HEK293 (cell line): ENCODE data around the gene IP6K3.

Experiments used
- BCL11A ChIP-seq: fragments of 450-650 bp; formaldehyde crosslinking; IDR thresholded peaks from 2 replicates; pipeline ENCODE4 v1.5.1; 2016; ENCODE audit warnings: low read depth, missing biosample characterization, missing genetic modification characterization
- HIC1 ChIP-seq: fragments of 450-650 bp; formaldehyde crosslinking; IDR thresholded peaks from 2 replicates; pipeline ENCODE4 v1.5.1; 2016; ENCODE audit warnings: missing biosample characterization, missing genetic modification characterization
- INSM2 ChIP-seq: fragments of 450-650 bp; formaldehyde crosslinking; IDR thresholded peaks from 2 replicates; pipeline ENCODE4 v1.5.1; 2016; ENCODE audit warnings: missing biosample characterization, missing genetic modification characterization
- KLF7 ChIP-seq: fragments of 450-650 bp; formaldehyde crosslinking; IDR thresholded peaks from 2 replicates; pipeline ENCODE4 v1.5.1; 2016; ENCODE audit warnings: missing biosample characterization, missing genetic modification characterization, borderline replicate concordance
- MZF1 ChIP-seq: fragments of 450-650 bp; formaldehyde crosslinking; IDR thresholded peaks from 2 replicates; pipeline ENCODE4 v1.5.1; 2017; ENCODE audit warnings: missing biosample characterization, missing genetic modification characterization, borderline replicate concordance
- PRDM1 ChIP-seq: fragments of 450-650 bp; formaldehyde crosslinking; IDR thresholded peaks from 2 replicates; pipeline ENCODE4; 2016; ENCODE audit warnings: missing biosample characterization, missing genetic modification characterization
- REPIN1 ChIP-seq: fragments of 450-650 bp; formaldehyde crosslinking; IDR thresholded peaks from 2 replicates; pipeline ENCODE4 v1.5.1; 2017; ENCODE audit warnings: missing biosample characterization, missing genetic modification characterization, low read depth
- ZBTB1 ChIP-seq: fragments of 450-650 bp; formaldehyde crosslinking; IDR thresholded peaks from 2 replicates; pipeline ENCODE4 v1.5.1; 2016; ENCODE audit warnings: missing biosample characterization, missing genetic modification characterization
- ZBTB10 ChIP-seq: fragments of 450-650 bp; formaldehyde crosslinking; IDR thresholded peaks from 2 replicates; pipeline ENCODE4 v1.5.1; 2016; ENCODE audit warnings: missing biosample characterization, missing genetic modification characterization
- ZBTB48 ChIP-seq: fragments of 450-650 bp; formaldehyde crosslinking; IDR thresholded peaks from 2 replicates; pipeline ENCODE4 v1.5.1; 2016; ENCODE audit warnings: missing biosample characterization, missing genetic modification characterization
- ZFHX2 ChIP-seq: fragments of 450-650 bp; formaldehyde crosslinking; conservative IDR thresholded peaks from 2 replicates; pipeline ENCODE4 v1.5.1; 2016; ENCODE audit warnings: missing biosample characterization, missing genetic modification characterization
- ZFP3 ChIP-seq: fragments of 450-650 bp; formaldehyde crosslinking; IDR thresholded peaks from 2 replicates; pipeline ENCODE4 v1.5.1; 2016; ENCODE audit warnings: low read depth, missing biosample characterization, missing genetic modification characterization
- ZNF133 ChIP-seq: fragments of 450-650 bp; formaldehyde crosslinking; IDR thresholded peaks from 2 replicates; pipeline ENCODE4 v1.5.1; 2016; ENCODE audit warnings: missing biosample characterization, missing genetic modification characterization
- ZNF138 ChIP-seq: fragments of 450-650 bp; formaldehyde crosslinking; IDR thresholded peaks from 2 replicates; pipeline ENCODE4 v1.5.1; 2016; ENCODE audit warnings: missing biosample characterization, missing genetic modification characterization, borderline replicate concordance
- ZNF174 ChIP-seq: fragments of 450-650 bp; formaldehyde crosslinking; IDR thresholded peaks from 2 replicates; pipeline ENCODE4 v1.5.0; 2017; ENCODE audit warnings: missing biosample characterization, mild to moderate bottlenecking, missing genetic modification characterization
- ZNF184 ChIP-seq: fragments of 450-650 bp; IDR thresholded peaks from 2 replicates; pipeline ENCODE4 v1.5.1; 2018; ENCODE audit warnings: missing biosample characterization, mild to moderate bottlenecking, missing genetic modification characterization
- ZNF366 ChIP-seq: fragments of 450-650 bp; formaldehyde crosslinking; conservative IDR thresholded peaks from 2 replicates; pipeline ENCODE4 v1.5.1; 2016; ENCODE audit warnings: missing biosample characterization, missing genetic modification characterization
- ZNF404 ChIP-seq: fragments of 450-650 bp; formaldehyde crosslinking; IDR thresholded peaks from 2 replicates; pipeline ENCODE4 v1.5.1; 2017; ENCODE audit warnings: missing biosample characterization, missing genetic modification characterization
- ZNF426 ChIP-seq: fragments of 450-650 bp; formaldehyde crosslinking; IDR thresholded peaks from 2 replicates; pipeline ENCODE4 v1.5.1; 2017; ENCODE audit warnings: missing biosample characterization, missing genetic modification characterization, mild to moderate bottlenecking, inconsistent platforms, moderate library complexity
- ZNF548 ChIP-seq: fragments of 450-650 bp; formaldehyde crosslinking; IDR thresholded peaks from 2 replicates; pipeline ENCODE4 v1.5.1; 2016; ENCODE audit warnings: missing biosample characterization, missing genetic modification characterization
- ZNF555 ChIP-seq: fragments of 450-650 bp; formaldehyde crosslinking; conservative IDR thresholded peaks from 2 replicates; pipeline ENCODE4 v1.5.1; 2017; ENCODE audit warnings: missing biosample characterization, mild to moderate bottlenecking, missing genetic modification characterization, inconsistent platforms
- ZNF654 ChIP-seq: fragments of 450-650 bp; formaldehyde crosslinking; IDR thresholded peaks from 2 replicates; pipeline ENCODE4 v1.5.1; 2016; ENCODE audit warnings: low read depth, missing biosample characterization, missing genetic modification characterization
- ZNF670 ChIP-seq: fragments of 450-650 bp; formaldehyde crosslinking; IDR thresholded peaks from 2 replicates; pipeline ENCODE4 v1.5.1; 2016; ENCODE audit warnings: missing biosample characterization, missing genetic modification characterization, low read depth
- ZNF768 ChIP-seq: fragments of 450-650 bp; formaldehyde crosslinking; IDR thresholded peaks from 2 replicates; pipeline ENCODE4 v1.5.1; 2018; ENCODE audit warnings: missing biosample characterization, mild to moderate bottlenecking, missing genetic modification characterization
- ZSCAN23 ChIP-seq: fragments of 450-650 bp; formaldehyde crosslinking; IDR thresholded peaks from 2 replicates; pipeline ENCODE4 v1.5.1; 2016; ENCODE audit warnings: missing biosample characterization, missing genetic modification characterization
- TF ChIP-seq, protein P1 (sequence below): fragments of 450-650 bp; formaldehyde crosslinking; IDR thresholded peaks from 2 replicates; pipeline ENCODE4 v1.5.1; 2016; ENCODE audit warnings: missing biosample characterization, missing genetic modification characterization
- TF ChIP-seq, protein P2 (sequence below): fragments of 450-650 bp; formaldehyde crosslinking; IDR thresholded peaks from 2 replicates; pipeline ENCODE4 v1.5.1; 2016; ENCODE audit warnings: missing biosample characterization, missing genetic modification characterization, low read depth
- TF ChIP-seq, protein P3 (sequence below): fragments of 450-650 bp; formaldehyde crosslinking; IDR thresholded peaks from 2 replicates; pipeline ENCODE4 v1.5.1; 2016; ENCODE audit warnings: missing biosample characterization, missing genetic modification characterization
- TF ChIP-seq, protein P4 (sequence below): fragments of 450-650 bp; formaldehyde crosslinking; IDR thresholded peaks from 2 replicates; pipeline ENCODE4 v1.5.1; 2017; ENCODE audit warnings: missing biosample characterization, missing genetic modification characterization

IP6K3 gene

GRCh38 chr6:33672808-33673207 lies 73.9 kb downstream of the IP6K3 start (continued):
- TF ChIP-seq ZFP3 (tag by site-specific recombination) (no peak), ZBTB48 (tag by site-specific recombination) (no peak), ZNF670 (no peak), ZBTB10 (tag by site-specific recombination) (no peak), ZNF548 (tag by site-specific recombination) (no peak), HIC1 (peak; percentile 38; the same call in 1 of the 2 replicates), ZNF366 (no peak), ZNF138 (tag by site-specific recombination) (no peak), ZNF555 (tag by site-specific recombination) (no peak), ZNF426 (tag by site-specific recombination) (no peak), ZNF654 (tag by site-specific recombination) (no peak), REPIN1 (tag by site-specific recombination) (no peak), ZNF174 (tag by site-specific recombination) (no peak), ZSCAN23 (no peak), PRDM1 (tag by site-specific recombination) (no peak), ZBTB1 (tag by site-specific recombination) (no peak), ZNF133 (tag by site-specific recombination) (no peak), BCL11A (no peak), ZNF184 (tag by site-specific recombination) (no peak), ZNF768 (no peak), MZF1 (no peak), KLF7 (no peak), ZFHX2 (tag by site-specific recombination) (no peak), ZNF404 (tag by site-specific recombination) (no peak), INSM2 (no peak)
- TF ChIP-seq, protein P1, sequence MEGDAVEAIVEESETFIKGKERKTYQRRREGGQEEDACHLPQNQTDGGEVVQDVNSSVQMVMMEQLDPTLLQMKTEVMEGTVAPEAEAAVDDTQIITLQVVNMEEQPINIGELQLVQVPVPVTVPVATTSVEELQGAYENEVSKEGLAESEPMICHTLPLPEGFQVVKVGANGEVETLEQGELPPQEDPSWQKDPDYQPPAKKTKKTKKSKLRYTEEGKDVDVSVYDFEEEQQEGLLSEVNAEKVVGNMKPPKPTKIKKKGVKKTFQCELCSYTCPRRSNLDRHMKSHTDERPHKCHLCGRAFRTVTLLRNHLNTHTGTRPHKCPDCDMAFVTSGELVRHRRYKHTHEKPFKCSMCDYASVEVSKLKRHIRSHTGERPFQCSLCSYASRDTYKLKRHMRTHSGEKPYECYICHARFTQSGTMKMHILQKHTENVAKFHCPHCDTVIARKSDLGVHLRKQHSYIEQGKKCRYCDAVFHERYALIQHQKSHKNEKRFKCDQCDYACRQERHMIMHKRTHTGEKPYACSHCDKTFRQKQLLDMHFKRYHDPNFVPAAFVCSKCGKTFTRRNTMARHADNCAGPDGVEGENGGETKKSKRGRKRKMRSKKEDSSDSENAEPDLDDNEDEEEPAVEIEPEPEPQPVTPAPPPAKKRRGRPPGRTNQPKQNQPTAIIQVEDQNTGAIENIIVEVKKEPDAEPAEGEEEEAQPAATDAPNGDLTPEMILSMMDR (tag by site-specific recombination): peak; percentile 44
- TF ChIP-seq, protein P2, sequence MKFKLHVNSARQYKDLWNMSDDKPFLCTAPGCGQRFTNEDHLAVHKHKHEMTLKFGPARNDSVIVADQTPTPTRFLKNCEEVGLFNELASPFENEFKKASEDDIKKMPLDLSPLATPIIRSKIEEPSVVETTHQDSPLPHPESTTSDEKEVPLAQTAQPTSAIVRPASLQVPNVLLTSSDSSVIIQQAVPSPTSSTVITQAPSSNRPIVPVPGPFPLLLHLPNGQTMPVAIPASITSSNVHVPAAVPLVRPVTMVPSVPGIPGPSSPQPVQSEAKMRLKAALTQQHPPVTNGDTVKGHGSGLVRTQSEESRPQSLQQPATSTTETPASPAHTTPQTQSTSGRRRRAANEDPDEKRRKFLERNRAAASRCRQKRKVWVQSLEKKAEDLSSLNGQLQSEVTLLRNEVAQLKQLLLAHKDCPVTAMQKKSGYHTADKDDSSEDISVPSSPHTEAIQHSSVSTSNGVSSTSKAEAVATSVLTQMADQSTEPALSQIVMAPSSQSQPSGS (tag by site-specific recombination): no peak
- TF ChIP-seq, protein P3, sequence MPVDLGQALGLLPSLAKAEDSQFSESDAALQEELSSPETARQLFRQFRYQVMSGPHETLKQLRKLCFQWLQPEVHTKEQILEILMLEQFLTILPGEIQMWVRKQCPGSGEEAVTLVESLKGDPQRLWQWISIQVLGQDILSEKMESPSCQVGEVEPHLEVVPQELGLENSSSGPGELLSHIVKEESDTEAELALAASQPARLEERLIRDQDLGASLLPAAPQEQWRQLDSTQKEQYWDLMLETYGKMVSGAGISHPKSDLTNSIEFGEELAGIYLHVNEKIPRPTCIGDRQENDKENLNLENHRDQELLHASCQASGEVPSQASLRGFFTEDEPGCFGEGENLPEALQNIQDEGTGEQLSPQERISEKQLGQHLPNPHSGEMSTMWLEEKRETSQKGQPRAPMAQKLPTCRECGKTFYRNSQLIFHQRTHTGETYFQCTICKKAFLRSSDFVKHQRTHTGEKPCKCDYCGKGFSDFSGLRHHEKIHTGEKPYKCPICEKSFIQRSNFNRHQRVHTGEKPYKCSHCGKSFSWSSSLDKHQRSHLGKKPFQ (tag by site-specific recombination): no peak
- TF ChIP-seq, protein P4, sequence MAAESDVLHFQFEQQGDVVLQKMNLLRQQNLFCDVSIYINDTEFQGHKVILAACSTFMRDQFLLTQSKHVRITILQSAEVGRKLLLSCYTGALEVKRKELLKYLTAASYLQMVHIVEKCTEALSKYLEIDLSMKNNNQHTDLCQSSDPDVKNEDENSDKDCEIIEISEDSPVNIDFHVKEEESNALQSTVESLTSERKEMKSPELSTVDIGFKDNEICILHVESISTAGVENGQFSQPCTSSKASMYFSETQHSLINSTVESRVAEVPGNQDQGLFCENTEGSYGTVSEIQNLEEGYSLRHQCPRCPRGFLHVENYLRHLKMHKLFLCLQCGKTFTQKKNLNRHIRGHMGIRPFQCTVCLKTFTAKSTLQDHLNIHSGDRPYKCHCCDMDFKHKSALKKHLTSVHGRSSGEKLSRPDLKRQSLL: no peak
